Neural progenitor cell (in vitro differentiated cells): ENCODE measurements around the gene CYBRD1. TPM values are rescaled to one million over a fixed set of nuclear protein-coding genes. Genes with fewer than 3 reads are reported as not detected.

Experiments
- DNase-seq: peaks from one replicate; pipeline ENCODE4 v3.0.0-alpha.2; 2016; ENCODE audit warnings: low spot score
- H2AFZ ChIP-seq: fragments of 200-600 bp; sonication (generic); replicated peaks from 2 replicates; pipeline ENCODE4 v1.6.1; 2016; ENCODE audit warnings: antibody characterized with exemption
- H3F3A ChIP-seq: fragments of 200-600 bp; sonication (generic); 2 replicates; pipeline ENCODE4 v1.6.1; 2016; ENCODE audit warnings: antibody characterized with exemption, low read depth
- H3K27ac ChIP-seq: fragments of 200-600 bp; sonication (generic); 2 replicates; pipeline ENCODE4 v1.5.1; 2016; ENCODE audit warnings: mild to moderate bottlenecking
- H3K27me3 ChIP-seq: fragments of 200-600 bp; sonication (generic); 2 replicates; pipeline ENCODE4 v1.6.1; 2016; ENCODE audit warnings: mild to moderate bottlenecking, moderate library complexity
- H3K36me3 ChIP-seq: fragments of 200-600 bp; sonication (generic); 2 replicates; pipeline ENCODE4 v1.5.1; 2016
- H3K4me1 ChIP-seq: fragments of 200-600 bp; sonication (generic); 2 replicates; pipeline ENCODE4 v1.6.1; 2016; ENCODE audit warnings: mixed run types
- H3K4me2 ChIP-seq: fragments of 200-600 bp; sonication (generic); 2 replicates; pipeline ENCODE4 v1.6.1; 2016
- H3K4me3 ChIP-seq: fragments of 200-600 bp; sonication (generic); 2 replicates; pipeline ENCODE4 v1.5.1; 2016
- H3K79me2 ChIP-seq: fragments of 200-600 bp; sonication (generic); 2 replicates; pipeline ENCODE4 v1.6.1; 2016; ENCODE audit warnings: low read depth
- H3K9ac ChIP-seq: fragments of 200-600 bp; sonication (generic); 2 replicates; pipeline ENCODE4 v1.6.1; 2016
- H3K9me3 ChIP-seq: fragments of 200-600 bp; sonication (generic); 2 replicates; pipeline ENCODE4 v1.5.1; 2016; ENCODE audit warnings: low read depth
- H4K20me1 ChIP-seq: fragments of 200-600 bp; sonication (generic); 2 replicates; pipeline ENCODE4 v1.6.1; 2016; ENCODE audit warnings: low read depth
- H3K27ac Mint-ChIP-seq: 3 replicates; pipeline ENCODE4 v1.8.0; 2021; ENCODE audit warnings: mixed read lengths
- H3K27me3 Mint-ChIP-seq: 2 replicates; pipeline ENCODE4 v1.8.0; 2022; ENCODE audit warnings: low read depth, mild to moderate bottlenecking, inconsistent platforms, moderate library complexity, mixed read lengths; ENCODE audit not compliant: insufficient read depth
- H3K36me3 Mint-ChIP-seq: 3 replicates; pipeline ENCODE4 v1.8.0; 2021; ENCODE audit warnings: mixed read lengths
- H3K4me1 Mint-ChIP-seq: 3 replicates; pipeline ENCODE4 v1.8.0; 2021; ENCODE audit warnings: mixed read lengths
- H3K4me3 Mint-ChIP-seq: 3 replicates; pipeline ENCODE4 v1.8.0; 2021; ENCODE audit warnings: mild to moderate bottlenecking, moderate library complexity, mixed read lengths
- H3K9me3 Mint-ChIP-seq: 3 replicates; pipeline ENCODE4 v1.8.0; 2020; ENCODE audit warnings: mixed read lengths
- EZH2 ChIP-seq: fragments of 200-600 bp; sonication (generic); IDR thresholded peaks from 2 replicates; pipeline ENCODE4 v1.6.1; 2017; ENCODE audit warnings: antibody characterized with exemption, mild to moderate bottlenecking, moderate library complexity
- EZH2phosphoT487 ChIP-seq: fragments of 200-600 bp; sonication (generic); IDR thresholded peaks from 2 replicates; pipeline ENCODE4 v1.6.1; 2017; ENCODE audit warnings: antibody characterized with exemption
- total RNA-seq: library from RNA; depleted of rRNA; stranded (reverse); fragments of >200 nt; gene quantifications from 2 replicates; pipeline ENCODE4 v1.2.3, GENCODE V29; 2015; ENCODE audit warnings: low replicate concordance
- TF ChIP-seq, protein P1 (sequence below): fragments of 200-600 bp; sonication (generic); IDR thresholded peaks from 2 replicates; pipeline ENCODE4 v1.5.1; 2017; ENCODE audit warnings: antibody characterized with exemption, mild to moderate bottlenecking

The CYBRD1 gene
- total RNA-seq, 1 donor from 2014 or later, result 11.1 TPM

DNA sequence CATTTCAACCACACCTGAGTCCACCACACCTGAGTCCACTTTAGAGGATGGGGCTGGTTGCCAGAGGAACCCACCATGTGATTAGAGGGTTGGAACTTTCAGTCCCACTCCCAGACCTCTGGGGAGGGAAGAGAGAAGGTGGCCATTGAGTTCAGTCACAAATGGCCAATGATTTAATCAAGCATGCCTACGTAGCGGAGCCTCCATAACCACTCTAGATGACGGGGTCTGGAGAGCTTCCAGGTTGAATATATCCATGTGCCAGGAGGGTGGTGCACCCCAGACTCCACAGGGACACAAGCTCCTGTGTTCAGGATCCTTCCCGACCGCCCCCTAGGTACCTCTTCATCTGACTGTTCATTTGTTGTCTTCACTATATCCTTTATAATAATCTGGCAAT, 53.3 kb downstream of the CYBRD1 start:
- Histone ChIP-seq H3K4me1 (no peaks in the 10 kb centered on the region), H2AFZ (peak overlapping the region; percentile 28), H3K4me2 (no peak overlapping the region), H3K79me2 (no peaks in the 10 kb centered on the region), H4K20me1 (no peaks in the 10 kb centered on the region), H3K27ac (no peak overlapping the region), H3F3A (no peaks in the 10 kb centered on the region), H3K36me3 (no peaks in the 10 kb centered on the region), H3K9me3 (no peaks in the 10 kb centered on the region), H3K27me3 (peaks cover 17% of the 10 kb centered on the region), H3K9ac (no peak overlapping the region), H3K4me3 (no peak overlapping the region)
- Mint-ChIP-seq H3K4me1 (peaks cover 4% of the 10 kb centered on the region), H3K27ac (no peak overlapping the region), H3K36me3 (no peaks in the 10 kb centered on the region), H3K27me3 (peaks cover 5% of the 10 kb centered on the region), H3K9me3 (no peaks in the 10 kb centered on the region), H3K4me3 (no peak overlapping the region)
- no peak for DNase-seq
- no peak for TF ChIP-seq EZH2
- no peak for TF ChIP-seq EZH2phosphoT487
- TF ChIP-seq, protein P1, sequence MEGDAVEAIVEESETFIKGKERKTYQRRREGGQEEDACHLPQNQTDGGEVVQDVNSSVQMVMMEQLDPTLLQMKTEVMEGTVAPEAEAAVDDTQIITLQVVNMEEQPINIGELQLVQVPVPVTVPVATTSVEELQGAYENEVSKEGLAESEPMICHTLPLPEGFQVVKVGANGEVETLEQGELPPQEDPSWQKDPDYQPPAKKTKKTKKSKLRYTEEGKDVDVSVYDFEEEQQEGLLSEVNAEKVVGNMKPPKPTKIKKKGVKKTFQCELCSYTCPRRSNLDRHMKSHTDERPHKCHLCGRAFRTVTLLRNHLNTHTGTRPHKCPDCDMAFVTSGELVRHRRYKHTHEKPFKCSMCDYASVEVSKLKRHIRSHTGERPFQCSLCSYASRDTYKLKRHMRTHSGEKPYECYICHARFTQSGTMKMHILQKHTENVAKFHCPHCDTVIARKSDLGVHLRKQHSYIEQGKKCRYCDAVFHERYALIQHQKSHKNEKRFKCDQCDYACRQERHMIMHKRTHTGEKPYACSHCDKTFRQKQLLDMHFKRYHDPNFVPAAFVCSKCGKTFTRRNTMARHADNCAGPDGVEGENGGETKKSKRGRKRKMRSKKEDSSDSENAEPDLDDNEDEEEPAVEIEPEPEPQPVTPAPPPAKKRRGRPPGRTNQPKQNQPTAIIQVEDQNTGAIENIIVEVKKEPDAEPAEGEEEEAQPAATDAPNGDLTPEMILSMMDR, result no peak

DNA sequence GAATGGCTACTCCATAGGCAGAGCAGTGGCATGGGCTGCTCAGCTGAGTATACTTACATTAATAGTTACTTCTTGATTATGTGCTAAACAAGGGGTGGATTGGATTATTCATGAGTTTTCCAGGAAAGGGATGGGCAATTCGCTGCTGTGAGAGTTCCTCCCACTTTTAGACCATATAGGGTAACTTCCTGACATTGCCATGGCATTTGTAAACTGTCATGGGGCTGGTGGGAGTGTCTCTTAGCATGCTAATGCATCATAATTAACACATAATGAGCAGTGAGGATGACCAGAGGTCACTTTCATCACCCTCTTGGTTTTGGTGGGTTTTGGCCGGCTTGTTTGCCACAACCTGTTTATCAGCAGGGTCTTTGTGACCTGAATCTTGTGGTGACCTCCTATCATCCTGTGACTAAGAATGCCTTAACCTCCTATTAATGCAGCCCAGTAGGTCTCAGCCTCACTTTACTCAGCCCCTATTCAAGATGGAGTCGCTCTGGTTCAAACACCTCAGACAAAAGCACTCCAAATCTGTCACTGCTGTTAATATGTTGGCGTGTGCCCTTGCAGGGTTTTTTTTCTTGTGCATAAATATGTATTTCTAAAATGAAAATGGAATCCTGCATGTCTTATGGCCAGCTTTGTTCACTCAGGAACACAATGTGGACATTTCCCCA, 56.0 kb downstream of the CYBRD1 start:
- no peak overlapping the region for H3K4me2 ChIP-seq
- no peak overlapping the region for H3K27ac ChIP-seq
- TF ChIP-seq EZH2, result no peak
- TF ChIP-seq, protein P1, result no peak
- TF ChIP-seq EZH2phosphoT487, result no peak
- no peaks in the 10 kb centered on the region for H3K36me3 ChIP-seq
- H3K9me3 Mint-ChIP-seq, result no peaks in the 10 kb centered on the region
- H3K9me3 ChIP-seq, result no peaks in the 10 kb centered on the region
- peaks cover 4% of the 10 kb centered on the region for H3K4me1 Mint-ChIP-seq
- H3K36me3 Mint-ChIP-seq, result no peaks in the 10 kb centered on the region
- no peaks in the 10 kb centered on the region for H3K79me2 ChIP-seq
- no peaks in the 10 kb centered on the region for H3F3A ChIP-seq
- H3K27me3 Mint-ChIP-seq, result peaks cover 2% of the 10 kb centered on the region
- H3K9ac ChIP-seq, result no peak overlapping the region
- no peak overlapping the region for H3K4me3 Mint-ChIP-seq
- H3K4me1 ChIP-seq, result no peaks in the 10 kb centered on the region
- no peak for DNase-seq
- H3K27ac Mint-ChIP-seq, result no peak overlapping the region
- H2AFZ ChIP-seq, result no peak overlapping the region
- no peak overlapping the region for H3K4me3 ChIP-seq
- H4K20me1 ChIP-seq, result no peaks in the 10 kb centered on the region
- peaks cover 5% of the 10 kb centered on the region for H3K27me3 ChIP-seq

DNA sequence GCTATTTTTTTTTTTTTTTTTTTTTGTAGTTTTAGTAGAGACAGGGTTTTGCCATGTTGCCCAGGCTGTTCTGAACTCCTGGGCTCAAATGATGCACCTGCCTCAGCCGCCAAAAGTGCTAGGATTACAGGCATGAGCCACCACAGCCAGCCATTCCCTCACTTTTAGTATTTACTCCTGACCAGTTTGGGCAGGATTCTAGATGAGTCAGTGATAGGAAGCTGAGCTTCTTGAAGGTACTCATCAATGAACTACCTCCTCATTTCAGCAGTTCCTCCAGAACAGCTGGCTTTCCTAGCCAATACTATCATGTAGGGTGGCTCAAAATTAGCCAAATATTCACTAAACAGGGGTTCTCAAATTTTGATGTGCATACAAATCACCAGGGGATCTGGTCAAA, 57.2 kb downstream of the CYBRD1 start:
- TF ChIP-seq, protein P1, result no peak
- TF ChIP-seq EZH2phosphoT487, result no peak
- no peak for TF ChIP-seq EZH2
- Mint-ChIP-seq H3K36me3 (no peaks in the 10 kb centered on the region), H3K27ac (no peak overlapping the region), H3K9me3 (no peaks in the 10 kb centered on the region), H3K4me3 (no peak overlapping the region), H3K27me3 (peaks cover under 1% of the 10 kb centered on the region), H3K4me1 (no peaks in the 10 kb centered on the region)
- H2AFZ ChIP-seq, result no peak overlapping the region
- no peaks in the 10 kb centered on the region for H3K27me3 ChIP-seq
- H3K9me3 ChIP-seq, result no peaks in the 10 kb centered on the region
- H3K79me2 ChIP-seq, result no peaks in the 10 kb centered on the region
- no peak overlapping the region for H3K4me2 ChIP-seq
- no peak overlapping the region for H3K27ac ChIP-seq
- H3K4me1 ChIP-seq, result no peaks in the 10 kb centered on the region
- H4K20me1 ChIP-seq, result no peaks in the 10 kb centered on the region
- no peak overlapping the region for H3K9ac ChIP-seq
- H3F3A ChIP-seq, result no peaks in the 10 kb centered on the region
- H3K4me3 ChIP-seq, result no peak overlapping the region
- no peak for DNase-seq
- H3K36me3 ChIP-seq, result no peaks in the 10 kb centered on the region
